ENCODE results near the gene CSMD2.

Gene CSMD2

DNA sequence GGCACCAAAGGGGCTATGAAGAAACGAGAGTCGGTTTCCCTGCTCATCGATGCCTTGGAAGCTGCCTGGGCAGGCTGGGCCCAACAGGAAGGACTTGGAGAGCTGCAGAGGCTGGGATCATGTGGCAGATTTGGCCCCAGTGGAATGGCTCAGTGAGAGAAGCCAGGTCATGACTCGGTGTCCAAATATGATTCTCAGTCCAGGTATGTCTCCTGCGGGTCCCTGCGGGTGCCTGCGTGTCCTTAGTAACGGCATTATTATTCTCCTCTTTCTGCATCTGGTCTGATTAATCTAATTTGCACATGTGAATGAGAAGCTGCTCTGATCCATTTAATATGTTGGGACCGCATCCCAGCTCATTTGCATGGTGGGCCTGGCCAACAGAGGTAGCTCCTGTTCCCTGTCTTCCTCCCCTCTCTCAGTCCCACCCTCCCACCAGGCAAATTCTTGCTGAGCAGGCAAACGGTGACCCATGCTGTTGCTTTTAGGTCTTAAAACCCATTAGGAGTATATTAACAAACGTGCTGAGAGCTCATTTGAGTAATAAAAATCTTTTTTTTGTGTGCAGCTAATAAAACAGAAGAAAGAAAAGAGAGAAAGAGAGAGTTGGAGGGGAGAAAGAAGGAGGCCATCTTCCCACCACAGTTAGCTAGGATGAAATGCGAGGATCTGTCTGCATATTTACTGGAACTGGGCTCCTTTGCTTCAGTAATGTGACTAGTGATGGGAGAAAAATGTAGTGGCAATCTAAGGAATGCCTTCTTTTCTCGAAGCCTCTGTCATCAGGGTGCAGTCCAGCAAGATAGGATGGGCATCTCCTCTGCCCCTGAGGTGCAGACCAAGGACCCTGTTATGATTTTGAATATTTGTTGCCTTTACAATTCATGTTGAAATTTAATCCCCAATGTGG, 167.6 kb downstream of the CSMD2 start:
- DNase-seq (ENCODE audit: low spot score) = no peak

- no peak for DNase-seq (ENCODE audit: low spot score)
Measured at GRCh38 chr1:33996281-33996680, 168.7 kb downstream of the CSMD2 start.

DNA sequence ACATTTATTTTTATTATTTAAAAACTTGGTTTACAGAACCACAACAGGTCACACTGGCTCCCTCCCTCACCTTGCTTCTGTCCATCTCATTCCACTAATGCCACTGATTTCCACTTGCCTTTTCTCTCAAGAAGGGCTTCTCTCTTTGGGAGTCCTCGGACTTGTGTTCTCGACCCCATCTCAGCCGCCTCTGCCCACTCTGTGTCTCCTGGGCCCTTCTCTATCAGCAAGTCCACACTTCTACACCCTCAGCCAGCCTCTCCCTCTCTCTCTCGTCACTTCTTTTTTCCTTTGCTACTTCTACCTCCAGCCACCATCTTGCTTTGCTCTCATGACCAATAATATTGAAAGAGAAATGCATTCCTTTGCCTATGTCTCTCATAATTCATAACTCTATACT, 171.7 kb downstream of the CSMD2 start:
- DNase-seq (ENCODE audit: low spot score) = no peak

- DNase-seq (ENCODE audit: low spot score) = no peak
Measured at GRCh38 chr1:33990281-33990680, 174.7 kb downstream of the CSMD2 start.

GRCh38 chr1:33988161-33988560, 176.9 kb downstream of the CSMD2 start:
- DNase-seq (ENCODE audit: low spot score) = no peak

DNA sequence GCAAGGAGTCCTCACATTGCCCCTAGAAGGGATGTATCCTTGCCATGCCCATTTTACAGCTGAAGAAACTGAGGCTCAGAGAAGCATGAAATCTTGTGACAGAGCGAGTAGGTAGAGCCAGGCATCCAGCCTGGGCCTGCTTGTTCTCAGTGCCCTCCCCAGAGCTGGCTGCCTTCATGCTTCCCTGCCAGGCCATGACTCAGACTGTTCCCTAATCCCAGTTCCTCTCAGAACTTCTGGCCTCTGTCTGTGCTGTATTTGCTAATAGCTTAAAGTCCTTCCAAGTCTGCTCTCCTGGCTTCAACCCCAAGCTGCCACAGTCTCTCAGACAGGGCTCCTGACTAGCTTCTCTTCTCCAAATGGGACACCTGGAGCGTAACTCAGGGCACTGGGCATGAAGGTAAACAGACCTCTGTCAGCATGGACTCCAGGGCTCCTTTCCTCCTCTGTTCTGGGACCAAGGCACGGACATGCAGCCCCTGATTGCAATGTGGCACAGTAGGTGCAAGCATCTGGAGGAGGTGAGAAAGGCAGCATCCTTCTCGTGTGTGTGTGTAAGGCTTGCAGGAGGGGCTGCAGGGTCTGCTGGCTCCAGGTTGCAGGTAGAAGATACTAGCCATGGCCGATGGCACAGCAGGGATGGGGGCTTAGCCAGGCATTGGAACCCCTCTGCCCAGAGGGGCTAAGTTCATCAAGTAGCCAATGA, 178.5 kb downstream of the CSMD2 start:
- DNase-seq (ENCODE audit: low spot score) = peak; percentile 61

- no peak for DNase-seq (ENCODE audit: low spot score)
Measured at GRCh38 chr1:33985656-33986055, 179.4 kb downstream of the CSMD2 start.

DNA sequence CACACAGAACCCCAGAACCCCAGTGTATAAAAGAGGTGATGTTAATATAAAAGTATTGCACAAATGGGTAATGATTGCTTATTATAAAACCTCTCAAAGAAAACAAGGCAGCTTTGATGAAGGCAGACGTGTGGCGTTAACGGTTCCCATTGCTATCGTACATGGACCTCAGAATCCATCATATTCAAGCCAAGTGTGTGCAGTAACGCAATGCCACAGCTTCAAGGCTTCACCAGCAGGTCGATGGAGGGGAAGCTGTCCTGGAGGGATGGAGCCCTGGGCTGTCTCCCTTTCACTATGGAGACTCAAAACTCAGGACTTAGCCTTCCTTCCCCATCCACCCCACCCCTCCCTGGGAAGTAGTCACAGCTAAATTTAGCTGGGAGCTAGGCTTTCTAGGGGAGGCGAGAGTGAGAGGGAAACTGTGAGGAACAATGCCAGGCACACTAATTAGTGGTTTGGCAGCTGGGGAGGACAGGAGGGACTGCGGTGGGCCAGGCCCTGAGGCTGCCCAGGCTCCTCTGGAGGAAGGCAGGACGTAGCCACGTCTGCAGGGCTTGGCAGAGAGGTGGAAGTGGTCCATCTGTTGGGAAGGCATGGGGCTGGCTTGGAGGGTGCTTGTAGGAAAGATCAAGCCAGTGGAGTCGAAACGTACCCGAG, 180.0 kb downstream of the CSMD2 start:
- DNase-seq (ENCODE audit: low spot score) = no peak

DNA sequence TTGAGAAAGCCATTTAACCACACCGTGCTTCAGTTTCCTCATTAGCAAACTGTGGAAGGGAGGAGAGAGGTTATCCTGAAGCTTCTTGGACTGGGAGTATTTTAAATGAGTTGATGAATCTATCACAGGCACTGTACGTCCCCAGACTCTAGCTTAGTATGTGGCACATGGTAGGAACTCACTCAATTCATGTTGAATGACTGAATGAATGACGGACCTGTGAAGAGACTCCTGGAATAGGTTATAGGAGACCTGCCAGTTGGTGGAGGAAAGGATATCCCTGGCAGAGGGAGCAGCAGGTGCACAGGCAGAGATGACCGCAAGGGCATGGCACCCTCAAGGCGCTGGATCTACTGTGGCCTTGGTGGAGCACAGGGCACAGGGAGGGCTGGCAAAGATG, 182.6 kb downstream of the CSMD2 start:
- DNase-seq (ENCODE audit: low spot score) = no peak

DNA sequence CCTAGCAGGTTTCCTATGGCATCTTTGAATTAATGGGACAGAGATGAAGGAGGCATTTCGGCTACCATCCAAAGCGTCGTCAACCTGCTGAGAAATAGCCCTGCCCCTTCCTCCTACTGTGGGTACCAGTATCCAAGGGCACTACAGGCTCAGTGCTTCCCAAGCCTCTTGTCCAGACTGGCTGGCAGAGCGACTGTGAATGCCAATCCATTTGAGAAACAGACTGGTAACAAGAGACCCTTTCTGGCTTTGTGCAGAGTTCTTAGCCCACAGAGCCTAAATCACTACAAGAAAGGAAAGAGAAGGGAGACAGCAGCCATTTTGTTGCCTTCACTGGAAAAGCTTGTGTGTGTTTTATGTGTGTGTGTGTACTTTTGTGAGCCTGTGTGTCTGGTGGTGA, 185.7 kb downstream of the CSMD2 start:
- DNase-seq (ENCODE audit: low spot score) = no peak

GRCh38 chr1:33975961-33976360, 189.1 kb downstream of the CSMD2 start:
- DNase-seq (ENCODE audit: low spot score) = no peak

- DNase-seq (ENCODE audit: low spot score) = peak; percentile 56
Measured at GRCh38 chr1:33973799-33974545, 191.1 kb downstream of the CSMD2 start.

GRCh38 chr1:33972676-33973395, 192.2 kb downstream of the CSMD2 start:
- DNase-seq (ENCODE audit: low spot score) = peak; percentile 89

- DNase-seq (ENCODE audit: low spot score) = no peak
Measured at GRCh38 chr1:33971913-33972312, 193.1 kb downstream of the CSMD2 start.

GRCh38 chr1:33971018-33971710, 193.9 kb downstream of the CSMD2 start:
- DNase-seq (ENCODE audit: low spot score) = no peak

GRCh38 chr1:33970148-33970825, 194.7 kb downstream of the CSMD2 start:
- no peak for DNase-seq (ENCODE audit: low spot score)

DNA sequence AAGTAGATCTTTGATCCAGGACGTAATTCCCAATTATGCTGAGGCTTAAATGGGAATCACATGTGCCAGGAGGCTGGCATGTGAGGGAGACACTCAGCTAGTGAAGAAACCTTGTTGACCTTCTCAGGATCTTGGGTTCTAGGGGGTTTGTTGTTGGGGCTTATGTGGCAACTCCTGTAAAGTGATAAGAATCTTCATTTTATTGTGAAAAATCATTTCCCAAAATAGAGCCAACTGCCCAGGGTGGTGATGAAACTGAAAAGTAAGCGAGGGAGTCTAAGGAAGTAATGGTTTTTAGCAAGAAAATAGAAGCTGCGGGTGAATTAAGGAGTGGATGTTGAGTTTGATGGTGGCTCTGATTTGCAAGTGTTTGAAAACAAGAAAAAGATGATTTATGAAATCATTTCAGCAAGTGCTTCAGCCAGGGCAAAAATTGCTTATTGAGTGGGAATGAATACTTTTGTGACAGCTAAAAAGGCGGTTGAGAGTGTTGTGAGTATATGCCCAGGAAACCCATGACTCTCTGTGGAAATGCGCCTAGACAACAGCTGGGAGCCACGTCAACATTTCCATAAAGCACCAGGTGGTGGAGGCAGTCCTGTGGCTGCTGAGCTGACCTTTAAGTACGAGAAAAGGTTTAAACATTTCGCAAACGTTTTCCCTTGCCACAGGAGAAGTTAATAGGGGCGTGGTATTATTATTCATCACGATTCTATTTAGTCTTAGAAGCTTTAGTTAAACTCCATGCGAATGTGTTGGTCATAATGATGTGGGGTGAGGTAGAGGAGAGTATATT, 198.5 kb downstream of the CSMD2 start:
- DNase-seq (ENCODE audit: low spot score) = no peak

DNA sequence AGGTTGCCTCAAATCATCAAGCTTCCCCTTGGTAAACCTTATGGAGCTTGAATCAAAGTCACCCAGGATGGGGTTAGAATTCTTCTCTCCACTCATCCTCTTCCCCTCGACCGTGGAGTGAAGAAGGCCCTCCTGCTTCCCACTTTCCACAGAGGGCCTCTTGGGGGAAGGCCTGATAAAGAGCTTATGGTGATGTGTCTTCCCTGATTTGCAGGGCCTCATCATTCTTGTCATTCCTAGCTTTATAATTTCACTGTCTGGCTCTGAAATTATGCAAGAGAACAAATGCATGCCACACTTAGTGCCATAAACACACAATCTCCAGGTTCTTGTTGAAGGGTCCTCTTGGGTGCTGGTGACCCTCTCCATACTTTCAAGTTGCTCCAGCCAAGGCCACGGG, 199.9 kb downstream of the CSMD2 start:
- no peak for DNase-seq (ENCODE audit: low spot score)

DNA sequence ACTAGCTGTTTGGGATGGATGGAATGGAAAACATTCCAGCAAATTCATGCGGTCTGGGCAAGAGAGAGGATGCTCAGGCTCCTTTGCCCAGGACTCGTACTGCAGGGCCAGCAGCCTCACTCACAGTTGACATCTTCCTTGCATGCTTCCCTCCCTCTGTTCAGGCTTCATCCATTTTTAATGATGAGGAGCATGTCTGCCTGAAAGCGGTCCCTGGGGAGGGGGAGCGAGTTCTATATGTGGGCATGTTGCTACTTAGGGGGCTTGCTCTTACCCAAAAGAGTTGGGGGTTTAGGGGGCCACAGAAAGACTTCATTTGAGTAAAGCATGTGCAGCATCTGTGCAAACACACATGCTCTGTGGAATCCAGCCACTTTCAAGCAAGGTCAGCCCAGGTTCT, 203.0 kb downstream of the CSMD2 start:
- no peak for DNase-seq (ENCODE audit: low spot score)
